Mesendoderm (in vitro differentiated cells): ENCODE measurements around the gene WDCP. TPM values are rescaled to one million over a fixed set of nuclear protein-coding genes. Genes with fewer than 3 reads are reported as not detected.

Experiments
- DNase-seq: peaks from one replicate; pipeline ENCODE4 v3.0.0; 2013
- H2AK5ac ChIP-seq: 2 replicates; pipeline ENCODE4 v1.6.1; 2013; ENCODE audit warnings: low read length, inconsistent platforms
- H2BK120ac ChIP-seq: 2 replicates; pipeline ENCODE4 v1.6.1; 2013; ENCODE audit warnings: low read depth, mild to moderate bottlenecking, low read length, moderate library complexity, mixed read lengths
- H2BK15ac ChIP-seq: replicated peaks from 2 replicates; pipeline ENCODE4 v1.6.1; 2013; ENCODE audit warnings: low read depth, mild to moderate bottlenecking, moderate library complexity
- H2BK5ac ChIP-seq: 2 replicates; pipeline ENCODE4 v1.6.1; 2013; ENCODE audit warnings: low read length, inconsistent platforms
- H3K18ac ChIP-seq: 2 replicates; pipeline ENCODE4 v1.6.1; 2013; ENCODE audit warnings: mild to moderate bottlenecking, low read length, mixed read lengths
- H3K23ac ChIP-seq: one replicate; pipeline ENCODE4 v1.6.1; 2013; ENCODE audit warnings: low read length
- H3K27ac ChIP-seq: 2 replicates; pipeline ENCODE4 v1.5.1; 2013; ENCODE audit warnings: low read depth, mild to moderate bottlenecking, inconsistent platforms, low read length, moderate library complexity
- H3K27me3 ChIP-seq: 2 replicates; pipeline ENCODE4 v1.6.1; 2013; ENCODE audit warnings: low read length, control low read depth, mild to moderate bottlenecking, inconsistent platforms; ENCODE audit not compliant: insufficient read depth, poor library complexity
- H3K36me3 ChIP-seq: 2 replicates; pipeline ENCODE4 v1.6.1; 2013; ENCODE audit warnings: low read length, inconsistent platforms; ENCODE audit not compliant: control insufficient read depth, insufficient read depth
- H3K4ac ChIP-seq: one replicate; pipeline ENCODE4 v1.6.1; 2013; ENCODE audit warnings: low read depth, mild to moderate bottlenecking, low read length, moderate library complexity
- H3K4me1 ChIP-seq: 2 replicates; pipeline ENCODE4 v1.6.1; 2013; ENCODE audit warnings: low read depth, low read length, inconsistent platforms; ENCODE audit not compliant: control insufficient read depth
- H3K4me2 ChIP-seq: 2 replicates; pipeline ENCODE4 v1.6.1; 2013; ENCODE audit warnings: low read length
- H3K4me3 ChIP-seq: 2 replicates; pipeline ENCODE4 v1.5.1; 2013; ENCODE audit warnings: mild to moderate bottlenecking, low read length
- H3K56ac ChIP-seq: one replicate; pipeline ENCODE4 v1.6.1; 2013; ENCODE audit warnings: low read length
- H3K79me1 ChIP-seq: 2 replicates; pipeline ENCODE4 v1.6.1; 2013; ENCODE audit warnings: low read length, inconsistent platforms
- H3K79me2 ChIP-seq: 2 replicates; pipeline ENCODE4 v1.6.1; 2013; ENCODE audit warnings: mild to moderate bottlenecking, low read length; ENCODE audit not compliant: control insufficient read depth, insufficient read depth
- H3K9ac ChIP-seq: 2 replicates; pipeline ENCODE4 v1.6.1; 2013; ENCODE audit warnings: low read length, inconsistent platforms
- H4K5ac ChIP-seq: one replicate; pipeline ENCODE4 v1.6.1; 2013; ENCODE audit warnings: low read length
- H4K8ac ChIP-seq: one replicate; pipeline ENCODE4 v1.6.1; 2013; ENCODE audit warnings: low read depth, mild to moderate bottlenecking, control low read depth, low read length, moderate library complexity
- WGBS: extraction: QIAGEN DNeasy Blood & Tissue Kit; methylation state at CpG from one replicate; pipeline ENCODE4 v1.1.7; 2013; ENCODE audit warnings: low lambda C conversion rate, missing lambda C conversion rate; ENCODE audit not compliant: insufficient coverage; ENCODE audit errors: extremely low coverage; 5-methylcytosine and 5-hydroxymethylcytosine counted together
- small RNA-seq: library from polyadenylated mRNA; stranded (forward); fragments of <200 nt; extraction: miRNeasy Mini kit (QIAGEN cat#:217004); gene quantifications from one replicate; pipeline ENCODE3, GENCODE V24; 2013; ENCODE audit not compliant: insufficient read depth

WDCP gene

DNA sequence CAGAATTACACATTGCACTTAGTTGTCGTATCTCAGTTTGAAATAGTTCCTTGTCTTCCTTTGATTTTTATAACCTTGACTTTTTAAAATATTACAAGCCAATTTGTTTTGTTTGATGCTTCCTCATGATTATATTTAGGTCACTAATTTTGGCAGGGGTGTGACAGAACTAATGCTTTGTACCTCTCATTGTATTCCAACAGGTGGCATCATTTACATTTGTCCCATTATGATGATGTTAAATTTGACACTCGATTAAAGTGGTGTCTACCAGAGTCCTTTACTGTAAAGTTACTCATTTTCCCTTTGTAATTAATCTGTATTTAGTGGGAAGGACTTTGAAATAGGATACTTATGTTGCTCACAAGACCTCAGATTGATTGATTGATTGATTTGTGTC, 58.8 kb downstream of the WDCP start:
- H3K56ac ChIP-seq = no peak overlapping the region
- no peak overlapping the region for H2AK5ac ChIP-seq
- no peak overlapping the region for H3K4me2 ChIP-seq
- H3K79me2 ChIP-seq = no peaks in the 10 kb centered on the region
- DNase-seq = no peak
- no peak overlapping the region for H3K9ac ChIP-seq
- H3K36me3 ChIP-seq = no peaks in the 10 kb centered on the region
- no peak overlapping the region for H3K27ac ChIP-seq
- no peak overlapping the region for H3K4me3 ChIP-seq
- H2BK5ac ChIP-seq = no peak overlapping the region
- H2BK120ac ChIP-seq = no peak overlapping the region
- no peaks in the 10 kb centered on the region for H3K79me1 ChIP-seq
- no peak overlapping the region for H3K23ac ChIP-seq
- H4K8ac ChIP-seq = no peak overlapping the region
- no peaks in the 10 kb centered on the region for H3K4me1 ChIP-seq
- no CpG with 5 or more reads among the region's 2 CpGs for WGBS
- H4K5ac ChIP-seq = no peak overlapping the region
- H2BK15ac ChIP-seq = no peak overlapping the region
- no peak overlapping the region for H3K4ac ChIP-seq
- no peaks in the 10 kb centered on the region for H3K27me3 ChIP-seq
- no peak overlapping the region for H3K18ac ChIP-seq

Small RNA genes within 50 kb of the gene (small RNA-seq; reads per million reads assigned to genes)
- gene RN7SL610P (not detected), gene RNU6-370P (not detected)
